PC-3 (cell line): ENCODE results near the gene VPS25. TPM values are rescaled to one million over a fixed set of nuclear protein-coding genes. Genes with fewer than 3 reads are reported as not detected.
A peak's percentile ranks its signal among the peaks of the same experiment; 100 is the strongest.

Experiments used
- ATAC-seq: fragments of 200-7000 bp; cut with Tn5 transposase; 2 replicates; pipeline ENCODE4 v1.9.1; 2020; ENCODE audit warnings: mild to moderate bottlenecking, moderate library complexity
- BruUV-seq: library from RNA; stranded (reverse); fragments of 400-500 nt; replicated peaks from 2 replicates; lab custom pipeline; 2021; lab: Mats Ljungman, UMichigan
- CTCF ChIA-PET: fragments of 300-600 bp; sonication (Branson Sonifier 250); formaldehyde crosslinking; loops from one replicate; lab custom pipeline; 2022; ENCODE audit warnings: antibody characterized with exemption; lab: Charles Lee
- POLR2A ChIA-PET: fragments of 300-600 bp; sonication (Branson Sonifier 250); formaldehyde crosslinking; loops from one replicate; lab custom pipeline; 2022; ENCODE audit warnings: antibody characterized with exemption; ENCODE audit not compliant: unreplicated experiment; lab: Charles Lee
- DNase-seq: peaks from one replicate; pipeline ENCODE4 v3.0.0-alpha.2; 2015
- H2AFZ ChIP-seq: fragments of 300-600 bp; sonication (generic); 2 replicates; pipeline ENCODE4 v1.6.0; 2016; ENCODE audit warnings: antibody characterized with exemption, low read length
- H3F3A ChIP-seq: fragments of 300-600 bp; sonication (generic); one replicate; pipeline ENCODE4 v1.6.0; 2017; ENCODE audit warnings: antibody characterized with exemption, low read length, control low read depth, mild to moderate bottlenecking; ENCODE audit not compliant: unreplicated experiment
- H3K27ac ChIP-seq: fragments of 300-600 bp; sonication (generic); 2 replicates; pipeline ENCODE4 v1.5.1; 2016; ENCODE audit warnings: mild to moderate bottlenecking, low read length
- H3K27me3 ChIP-seq: fragments of 300-600 bp; sonication (generic); 2 replicates; pipeline ENCODE4 v1.6.1; 2016; ENCODE audit warnings: low read length, mixed read lengths
- H3K36me3 ChIP-seq: fragments of 300-600 bp; sonication (generic); 2 replicates; pipeline ENCODE4 v1.6.1; 2016; ENCODE audit warnings: low read depth, mixed run types, low read length, mixed read lengths
- H3K4me1 ChIP-seq: fragments of 300-600 bp; sonication (generic); 2 replicates; pipeline ENCODE4 v1.5.1; 2016; ENCODE audit warnings: low read length; ENCODE audit not compliant: insufficient read depth
- H3K4me2 ChIP-seq: fragments of 300-600 bp; sonication (generic); 2 replicates; pipeline ENCODE4 v1.6.0; 2016; ENCODE audit warnings: low read length
- H3K4me3 ChIP-seq: fragments of 300-600 bp; sonication (generic); 2 replicates; pipeline ENCODE4 v1.5.1; 2016; ENCODE audit warnings: mild to moderate bottlenecking, low read length, mixed read lengths
- H3K79me2 ChIP-seq: fragments of 300-600 bp; sonication (generic); 2 replicates; pipeline ENCODE4 v1.6.1; 2017; ENCODE audit warnings: low read length, mixed read lengths
- H3K9ac ChIP-seq: fragments of 300-600 bp; sonication (generic); 2 replicates; pipeline ENCODE4 v1.6.0; 2016; ENCODE audit warnings: mild to moderate bottlenecking, low read length
- H3K9me2 ChIP-seq: fragments of 300-600 bp; sonication (generic); replicated peaks from 2 replicates; pipeline ENCODE4 v1.6.1; 2016; ENCODE audit warnings: mixed run types, low read length, mixed read lengths
- H3K9me3 ChIP-seq: fragments of 300-600 bp; sonication (generic); 2 replicates; pipeline ENCODE4 v1.6.1; 2016; ENCODE audit warnings: low read length, mixed read lengths
- H4K20me1 ChIP-seq: fragments of 300-600 bp; sonication (generic); 2 replicates; pipeline ENCODE4 v1.6.1; 2016; ENCODE audit warnings: low read length, mixed read lengths
- EZH2 ChIP-seq: fragments of 300-600 bp; sonication (generic); IDR thresholded peaks from one replicate; pipeline ENCODE4 v1.6.1; 2017; ENCODE audit warnings: antibody characterized with exemption, mild to moderate bottlenecking, low read length; ENCODE audit not compliant: unreplicated experiment
- EZH2phosphoT487 ChIP-seq: fragments of 300-600 bp; sonication (generic); IDR thresholded peaks from 2 replicates; pipeline ENCODE4 v1.6.1; 2018; ENCODE audit warnings: mild to moderate bottlenecking, antibody characterized with exemption, low read length, borderline replicate concordance
- intact Hi-C: fragments of 100-400 bp; cut with micrococcal nuclease; formaldehyde crosslinking; loops from 2 replicates; pipeline ENCODE4 v1.9.0; 2023
- total RNA-seq: library from RNA; depleted of rRNA; stranded (reverse); fragments of >200 nt; gene quantifications from 2 replicates; pipeline ENCODE4 v1.2.3, GENCODE V29; 2014
- TF ChIP-seq, protein P1 (sequence below): fragments of 300-600 bp; sonication (generic); conservative IDR thresholded peaks from 2 replicates; pipeline ENCODE4 v1.5.1; 2017; ENCODE audit warnings: antibody characterized with exemption, low read depth, mild to moderate bottlenecking, low read length

The VPS25 gene
- total RNA-seq, 1 experiment from 2014 or later = 62.0 TPM

DNA sequence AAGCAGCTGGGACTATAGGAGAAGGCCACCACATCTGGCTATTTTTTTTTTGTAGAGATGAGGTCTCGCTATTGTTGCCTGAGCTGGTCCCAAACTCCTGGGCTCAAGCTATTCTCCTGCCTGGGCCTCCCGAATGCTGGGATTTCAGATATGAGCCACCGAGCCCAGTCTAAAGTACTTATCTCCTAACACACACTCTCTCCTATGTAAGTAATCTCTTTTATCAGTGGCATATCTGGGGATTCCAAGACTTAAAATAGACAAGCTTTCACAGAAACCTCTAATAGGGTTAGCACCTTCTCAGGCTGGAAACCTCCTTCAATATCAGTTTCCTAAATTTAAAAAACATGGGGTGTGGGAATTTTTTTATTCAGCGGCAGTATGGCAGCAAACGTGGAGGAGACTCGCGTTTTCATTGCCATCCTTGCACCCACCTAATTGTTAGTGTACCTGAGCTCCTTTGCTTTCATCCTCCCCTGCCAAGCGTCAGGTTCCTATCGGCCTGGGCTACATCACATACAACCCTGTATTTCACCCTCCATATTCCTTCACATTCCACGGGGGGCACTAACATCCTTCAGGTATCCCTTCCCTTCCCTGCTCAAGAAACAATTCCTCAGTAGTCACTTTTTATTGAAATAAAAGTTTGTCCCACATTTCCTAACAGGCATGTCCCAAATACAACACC is 29.5 kb upstream of the VPS25 start:
- H3K36me3 ChIP-seq = no peaks in the 10 kb centered on the region
- ChIA-PET POLR2A (interaction anchor here (0.6 kb wide), 1 partner anchor 17 kb away, joined by 4 read pairs; no protein-coding TSS in a partner anchor), CTCF (no interaction called here)
- intact Hi-C loops = loop anchor here (1.0 kb wide), 1 partner anchor 20 kb away; no protein-coding TSS in a partner anchor
- H3K79me2 ChIP-seq = peaks cover 5% of the 10 kb centered on the region
- H4K20me1 ChIP-seq = no peaks in the 10 kb centered on the region
- peak overlapping the region; percentile 78 for H2AFZ ChIP-seq
- no peak for DNase-seq
- peak overlapping the region; percentile 66 for H3K9ac ChIP-seq
- H3K27ac ChIP-seq = peak overlapping the region; percentile 46; the same call in 1 of the 2 replicates
- TF ChIP-seq, protein P1, sequence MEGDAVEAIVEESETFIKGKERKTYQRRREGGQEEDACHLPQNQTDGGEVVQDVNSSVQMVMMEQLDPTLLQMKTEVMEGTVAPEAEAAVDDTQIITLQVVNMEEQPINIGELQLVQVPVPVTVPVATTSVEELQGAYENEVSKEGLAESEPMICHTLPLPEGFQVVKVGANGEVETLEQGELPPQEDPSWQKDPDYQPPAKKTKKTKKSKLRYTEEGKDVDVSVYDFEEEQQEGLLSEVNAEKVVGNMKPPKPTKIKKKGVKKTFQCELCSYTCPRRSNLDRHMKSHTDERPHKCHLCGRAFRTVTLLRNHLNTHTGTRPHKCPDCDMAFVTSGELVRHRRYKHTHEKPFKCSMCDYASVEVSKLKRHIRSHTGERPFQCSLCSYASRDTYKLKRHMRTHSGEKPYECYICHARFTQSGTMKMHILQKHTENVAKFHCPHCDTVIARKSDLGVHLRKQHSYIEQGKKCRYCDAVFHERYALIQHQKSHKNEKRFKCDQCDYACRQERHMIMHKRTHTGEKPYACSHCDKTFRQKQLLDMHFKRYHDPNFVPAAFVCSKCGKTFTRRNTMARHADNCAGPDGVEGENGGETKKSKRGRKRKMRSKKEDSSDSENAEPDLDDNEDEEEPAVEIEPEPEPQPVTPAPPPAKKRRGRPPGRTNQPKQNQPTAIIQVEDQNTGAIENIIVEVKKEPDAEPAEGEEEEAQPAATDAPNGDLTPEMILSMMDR = 0 out of 2 replicates have a peak, but pooled peaks have one; percentile 28
- TF ChIP-seq EZH2phosphoT487 (no peak), EZH2 (no peak)
- peak overlapping the region; percentile 83 for H3K4me2 ChIP-seq
- no peaks in the 10 kb centered on the region for H3F3A ChIP-seq
- no TSS peak for BruUV-seq
- H3K27me3 ChIP-seq = no peaks in the 10 kb centered on the region
- ATAC-seq = no peak
- H3K9me3 ChIP-seq = no peaks in the 10 kb centered on the region
- peak overlapping the region; percentile 65 for H3K4me3 ChIP-seq
- no peaks in the 10 kb centered on the region for H3K9me2 ChIP-seq
- peaks cover 2% of the 10 kb centered on the region for H3K4me1 ChIP-seq

DNA sequence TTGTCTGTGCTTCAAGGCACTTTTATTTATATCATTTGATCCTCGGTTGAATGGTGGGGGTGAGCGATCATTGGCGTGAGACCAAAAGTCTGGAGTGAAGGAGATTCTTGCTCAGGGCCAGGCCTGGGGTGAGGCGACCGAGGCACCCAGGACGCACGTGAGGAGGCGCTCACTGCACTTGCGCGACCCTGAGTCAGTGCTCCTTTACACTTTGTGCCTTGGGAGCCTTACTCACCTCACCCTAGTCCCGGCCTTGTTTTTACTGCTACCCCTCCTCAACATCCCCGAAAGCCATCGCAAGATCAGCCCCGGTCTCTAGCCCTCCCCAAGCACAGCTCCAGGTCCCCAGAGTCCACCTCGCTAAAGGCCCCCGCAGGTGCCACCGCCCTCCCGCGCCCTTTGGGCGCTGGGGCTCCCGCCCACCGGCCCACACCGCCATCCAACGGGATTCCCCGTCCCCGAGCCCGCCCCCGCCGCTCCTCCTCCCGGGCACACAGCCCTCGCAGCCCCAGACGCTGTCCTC is 28.9 kb upstream of the VPS25 start:
- TSS peak; percentile 56 for BruUV-seq
- H3K4me2 ChIP-seq = peak overlapping the region; percentile 83
- peaks cover 5% of the 10 kb centered on the region for H3K79me2 ChIP-seq
- DNase-seq (peak; percentile 44), ATAC-seq (peak; percentile 85)
- peak overlapping the region; percentile 46 for H3K27ac ChIP-seq
- intact Hi-C loops = loop anchor here (1.0 kb wide), 1 partner anchor 19 kb away; no protein-coding TSS in a partner anchor
- H3K27me3 ChIP-seq = no peaks in the 10 kb centered on the region
- no peaks in the 10 kb centered on the region for H4K20me1 ChIP-seq
- peak overlapping the region; percentile 65 for H3K4me3 ChIP-seq
- POLR2A ChIA-PET = no interaction called here
- CTCF ChIA-PET = no interaction called here
- TF ChIP-seq EZH2phosphoT487 = no peak
- TF ChIP-seq, protein P1 = peak; percentile 14; the same call in 1 of the 2 replicates
- no peaks in the 10 kb centered on the region for H3K9me2 ChIP-seq
- H3K9ac ChIP-seq = peak overlapping the region; percentile 66
- H3K4me1 ChIP-seq = peaks cover 7% of the 10 kb centered on the region
- no peaks in the 10 kb centered on the region for H3K36me3 ChIP-seq
- H2AFZ ChIP-seq = peak overlapping the region; percentile 78
- H3K9me3 ChIP-seq = no peaks in the 10 kb centered on the region
- no peaks in the 10 kb centered on the region for H3F3A ChIP-seq
